Liver (tissue), 9 donors: Measurements from ENCODE around the gene NCAM2. TPM values are rescaled to one million over a fixed set of nuclear protein-coding genes. Genes with fewer than 3 reads are reported as not detected.

Source experiments
- DNase-seq: peaks from one replicate; pipeline ENCODE4 v3.0.0-alpha.2; 2017; ENCODE audit warnings: low spot score
- H3K27ac ChIP-seq, 2 donors: one replicate each; pipeline ENCODE4 v1.7.0; 2013; ENCODE audit warnings: inconsistent platforms in 2 of 2, low read length in 2 of 2, control low read depth in 1 of 2, low read depth in 1 of 2, mild to moderate bottlenecking in 1 of 2
- H3K27me3 ChIP-seq, 4 donors: one replicate each; pipeline versions ENCODE4 v1.6.1 to v1.7.0; 2013; ENCODE audit warnings: low read length in 3 of 4, inconsistent platforms in 1 of 4, mild to moderate bottlenecking in 1 of 4, moderate library complexity in 1 of 4; ENCODE audit not compliant: control insufficient read depth in 4 of 4, insufficient read depth in 4 of 4
- H3K36me3 ChIP-seq, 4 donors: one replicate each; pipeline versions ENCODE4 v1.6.1 to v1.7.0; 2013; ENCODE audit warnings: low read length in 3 of 4, mild to moderate bottlenecking in 3 of 4, low read depth in 1 of 4, moderate library complexity in 1 of 4; ENCODE audit not compliant: control insufficient read depth in 4 of 4, insufficient read depth in 3 of 4
- H3K4me1 ChIP-seq, 4 donors: one replicate each; pipeline versions ENCODE4 v1.6.1 to v1.7.0; 2013; ENCODE audit warnings: low read length in 3 of 4, mild to moderate bottlenecking in 3 of 4, moderate library complexity in 1 of 4; ENCODE audit not compliant: control insufficient read depth in 4 of 4, insufficient read depth in 4 of 4
- H3K4me3 ChIP-seq, 3 donors: one replicate each; pipeline versions ENCODE4 v1.6.1 to v1.7.0; 2013; ENCODE audit warnings: low read length in 3 of 3, control low read depth in 1 of 3, low read depth in 1 of 3, mild to moderate bottlenecking in 1 of 3
- H3K9ac ChIP-seq, 2 donors: one replicate each; pipeline ENCODE4 v1.7.0; 2013; ENCODE audit warnings: low read length in 2 of 2, mild to moderate bottlenecking in 2 of 2, moderate library complexity in 2 of 2, control low read depth in 1 of 2, low read depth in 1 of 2
- H3K9me3 ChIP-seq, 4 donors: one replicate each; pipeline versions ENCODE4 v1.6.1 to v1.7.0; 2013; ENCODE audit warnings: low read length in 3 of 4; ENCODE audit not compliant: control insufficient read depth in 4 of 4
- EGR1 ChIP-seq, 2 donors: IDR thresholded peaks; 2 replicates each; pipeline ENCODE4 v1.6.1; 2016 to 2018; ENCODE audit warnings: antibody characterized with exemption in 2 of 2, low read depth in 2 of 2
- FOXA1 ChIP-seq: IDR thresholded peaks from 2 replicates; pipeline ENCODE4 v1.6.1; 2016; ENCODE audit warnings: antibody characterized with exemption
- FOXA2 ChIP-seq: IDR thresholded peaks from 2 replicates; pipeline ENCODE4 v1.6.1; 2016; ENCODE audit warnings: antibody characterized with exemption
- GABPA ChIP-seq, 2 donors: IDR thresholded peaks in 1 of 2; conservative IDR thresholded peaks in 1 of 2; 2 replicates each; pipeline ENCODE4 v1.6.1; 2016; ENCODE audit warnings: antibody characterized with exemption in 2 of 2, mild to moderate bottlenecking in 1 of 2, moderate library complexity in 1 of 2
- HNF4A ChIP-seq, 2 donors: conservative IDR thresholded peaks; 2 replicates each; pipeline ENCODE4 v1.6.1; 2016; ENCODE audit warnings: antibody characterized with exemption in 2 of 2, mild to moderate bottlenecking in 2 of 2
- HNF4G ChIP-seq: IDR thresholded peaks from 2 replicates; pipeline ENCODE4 v1.6.1; 2016; ENCODE audit warnings: antibody characterized with exemption
- JUND ChIP-seq, 2 donors: IDR thresholded peaks; 2 replicates each; pipeline ENCODE4 v1.6.1; 2016; ENCODE audit warnings: antibody characterized with exemption in 2 of 2
- NR2F2 ChIP-seq: IDR thresholded peaks from 2 replicates; pipeline ENCODE4 v1.6.1; 2016; ENCODE audit warnings: antibody characterized with exemption
- RAD21 ChIP-seq, 2 donors: IDR thresholded peaks; 2 replicates each; pipeline ENCODE4 v1.6.1; 2016; ENCODE audit warnings: antibody characterized with exemption in 2 of 2, mild to moderate bottlenecking in 2 of 2
- RXRA ChIP-seq, 2 donors: IDR thresholded peaks; 2 replicates each; pipeline ENCODE4 v1.6.1; 2017 to 2018; ENCODE audit warnings: antibody characterized with exemption in 2 of 2, mild to moderate bottlenecking in 1 of 2
- SP1 ChIP-seq: IDR thresholded peaks from 2 replicates; pipeline ENCODE4 v1.6.1; 2018; ENCODE audit warnings: antibody characterized with exemption, mild to moderate bottlenecking
- TAF1 ChIP-seq: conservative IDR thresholded peaks from 2 replicates; pipeline ENCODE4 v1.6.1; 2016; ENCODE audit warnings: antibody characterized with exemption, mild to moderate bottlenecking
- YY1 ChIP-seq: IDR thresholded peaks from 2 replicates; pipeline ENCODE4 v1.6.1; 2016; ENCODE audit warnings: antibody characterized with exemption, mild to moderate bottlenecking
- WGBS: extraction: QIAGEN DNeasy Blood & Tissue Kit; methylation state at CpG from one replicate; pipeline ENCODE4 v1.1.7; 2013; 5-methylcytosine and 5-hydroxymethylcytosine counted together
- polyA plus RNA-seq, 2 donors: library from polyadenylated mRNA; stranded (reverse) in 1 of 2; unstranded in 1 of 2; fragments of 200-250 nt in 1 of 2; fragments of >200 nt in 1 of 2; fragmentation: Nextera tagmentation in 1 of 2; extraction: Ambion mirVana in 1 of 2; gene quantifications; one replicate each; pipeline versions ENCODE4 v1.2.1 to v1.2.3, GENCODE V29; 2013 to 2015
- total RNA-seq, 2 donors: library from RNA; depleted of rRNA; stranded (reverse); fragments of >200 nt; gene quantifications; one replicate each; pipeline ENCODE4 v1.2.3, GENCODE V29; 2014
- TF ChIP-seq, protein P1 (sequence below): IDR thresholded peaks from 2 replicates; pipeline ENCODE4 v1.6.1; 2016; ENCODE audit warnings: antibody characterized with exemption
- TF ChIP-seq, protein P2 (sequence below): IDR thresholded peaks from 2 replicates; pipeline ENCODE4 v1.6.1; 2016; ENCODE audit warnings: antibody characterized with exemption, mild to moderate bottlenecking
- TF ChIP-seq, protein P3 (sequence below): IDR thresholded peaks from 2 replicates; pipeline ENCODE4 v1.6.1; 2016; ENCODE audit warnings: antibody characterized with exemption
- TF ChIP-seq, protein P4 (sequence below): IDR thresholded peaks from 2 replicates; pipeline ENCODE4 v1.6.1; 2016; ENCODE audit warnings: antibody characterized with exemption
- TF ChIP-seq, protein P5 (sequence below): fragments of 150-350 bp; IDR thresholded peaks from 2 replicates; pipeline ENCODE4 v1.5.1; 2017; ENCODE audit warnings: improper control_type of control experiment, low read depth, low read length; ENCODE audit not compliant: missing input control
- donor health status: healthy.
- donor health status: healthy.
- donor health status: healthy.
- donor health status: healthy.
- donor health status: healthy.

The NCAM2 gene
- total and polyA plus RNA-seq, 4 donors = 0.06 to 0.51 (median 0.24) TPM

DNA sequence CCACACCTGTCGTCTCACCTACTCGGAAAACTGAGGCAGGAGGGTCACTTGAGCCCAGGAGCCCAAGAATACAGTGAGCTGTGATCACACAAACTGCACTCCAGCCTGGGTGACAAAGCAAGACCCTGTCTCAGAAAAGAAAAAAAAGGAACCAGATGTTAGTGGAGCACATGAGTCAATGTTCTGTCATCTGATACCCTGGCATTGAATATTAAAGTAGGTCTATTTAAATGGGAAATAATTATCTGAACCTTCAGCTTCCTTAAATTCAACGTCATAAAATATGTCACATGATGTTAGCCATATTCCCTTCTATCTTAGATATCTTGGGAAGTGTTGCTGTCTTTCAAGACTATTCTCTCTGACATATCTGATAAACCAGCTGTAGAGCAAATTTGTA lies 47.3 kb downstream of the NCAM2 start:
- TF ChIP-seq GABPA (IDR thresholded peaks at IDR 0.05 in 1 of 2, conservative IDR thresholded peaks at IDR 0.05 in 1 of 2) (no peak), EGR1 (IDR thresholded peaks at IDR 0.05; ENCODE audit: low read depth in 2 of 2) (no peak), HNF4A (conservative IDR thresholded peaks at IDR 0.05) (no peak), SP1 (no peak), NR2F2 (no peak), FOXA2 (no peak), TAF1 (no peak), RXRA (IDR thresholded peaks at IDR 0.05) (no peak), JUND (IDR thresholded peaks at IDR 0.05) (no peak), RAD21 (IDR thresholded peaks at IDR 0.05) (no peak)
- TF ChIP-seq, protein P1, sequence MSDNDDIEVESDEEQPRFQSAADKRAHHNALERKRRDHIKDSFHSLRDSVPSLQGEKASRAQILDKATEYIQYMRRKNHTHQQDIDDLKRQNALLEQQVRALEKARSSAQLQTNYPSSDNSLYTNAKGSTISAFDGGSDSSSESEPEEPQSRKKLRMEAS = no peak
- TF ChIP-seq, protein P2, sequence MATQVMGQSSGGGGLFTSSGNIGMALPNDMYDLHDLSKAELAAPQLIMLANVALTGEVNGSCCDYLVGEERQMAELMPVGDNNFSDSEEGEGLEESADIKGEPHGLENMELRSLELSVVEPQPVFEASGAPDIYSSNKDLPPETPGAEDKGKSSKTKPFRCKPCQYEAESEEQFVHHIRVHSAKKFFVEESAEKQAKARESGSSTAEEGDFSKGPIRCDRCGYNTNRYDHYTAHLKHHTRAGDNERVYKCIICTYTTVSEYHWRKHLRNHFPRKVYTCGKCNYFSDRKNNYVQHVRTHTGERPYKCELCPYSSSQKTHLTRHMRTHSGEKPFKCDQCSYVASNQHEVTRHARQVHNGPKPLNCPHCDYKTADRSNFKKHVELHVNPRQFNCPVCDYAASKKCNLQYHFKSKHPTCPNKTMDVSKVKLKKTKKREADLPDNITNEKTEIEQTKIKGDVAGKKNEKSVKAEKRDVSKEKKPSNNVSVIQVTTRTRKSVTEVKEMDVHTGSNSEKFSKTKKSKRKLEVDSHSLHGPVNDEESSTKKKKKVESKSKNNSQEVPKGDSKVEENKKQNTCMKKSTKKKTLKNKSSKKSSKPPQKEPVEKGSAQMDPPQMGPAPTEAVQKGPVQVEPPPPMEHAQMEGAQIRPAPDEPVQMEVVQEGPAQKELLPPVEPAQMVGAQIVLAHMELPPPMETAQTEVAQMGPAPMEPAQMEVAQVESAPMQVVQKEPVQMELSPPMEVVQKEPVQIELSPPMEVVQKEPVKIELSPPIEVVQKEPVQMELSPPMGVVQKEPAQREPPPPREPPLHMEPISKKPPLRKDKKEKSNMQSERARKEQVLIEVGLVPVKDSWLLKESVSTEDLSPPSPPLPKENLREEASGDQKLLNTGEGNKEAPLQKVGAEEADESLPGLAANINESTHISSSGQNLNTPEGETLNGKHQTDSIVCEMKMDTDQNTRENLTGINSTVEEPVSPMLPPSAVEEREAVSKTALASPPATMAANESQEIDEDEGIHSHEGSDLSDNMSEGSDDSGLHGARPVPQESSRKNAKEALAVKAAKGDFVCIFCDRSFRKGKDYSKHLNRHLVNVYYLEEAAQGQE = no peak
- TF ChIP-seq, protein P3, sequence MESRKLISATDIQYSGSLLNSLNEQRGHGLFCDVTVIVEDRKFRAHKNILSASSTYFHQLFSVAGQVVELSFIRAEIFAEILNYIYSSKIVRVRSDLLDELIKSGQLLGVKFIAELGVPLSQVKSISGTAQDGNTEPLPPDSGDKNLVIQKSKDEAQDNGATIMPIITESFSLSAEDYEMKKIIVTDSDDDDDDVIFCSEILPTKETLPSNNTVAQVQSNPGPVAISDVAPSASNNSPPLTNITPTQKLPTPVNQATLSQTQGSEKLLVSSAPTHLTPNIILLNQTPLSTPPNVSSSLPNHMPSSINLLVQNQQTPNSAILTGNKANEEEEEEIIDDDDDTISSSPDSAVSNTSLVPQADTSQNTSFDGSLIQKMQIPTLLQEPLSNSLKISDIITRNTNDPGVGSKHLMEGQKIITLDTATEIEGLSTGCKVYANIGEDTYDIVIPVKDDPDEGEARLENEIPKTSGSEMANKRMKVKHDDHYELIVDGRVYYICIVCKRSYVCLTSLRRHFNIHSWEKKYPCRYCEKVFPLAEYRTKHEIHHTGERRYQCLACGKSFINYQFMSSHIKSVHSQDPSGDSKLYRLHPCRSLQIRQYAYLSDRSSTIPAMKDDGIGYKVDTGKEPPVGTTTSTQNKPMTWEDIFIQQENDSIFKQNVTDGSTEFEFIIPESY = no peak
- TF ChIP-seq, protein P4, sequence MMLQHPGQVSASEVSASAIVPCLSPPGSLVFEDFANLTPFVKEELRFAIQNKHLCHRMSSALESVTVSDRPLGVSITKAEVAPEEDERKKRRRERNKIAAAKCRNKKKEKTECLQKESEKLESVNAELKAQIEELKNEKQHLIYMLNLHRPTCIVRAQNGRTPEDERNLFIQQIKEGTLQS = no peak

DNA sequence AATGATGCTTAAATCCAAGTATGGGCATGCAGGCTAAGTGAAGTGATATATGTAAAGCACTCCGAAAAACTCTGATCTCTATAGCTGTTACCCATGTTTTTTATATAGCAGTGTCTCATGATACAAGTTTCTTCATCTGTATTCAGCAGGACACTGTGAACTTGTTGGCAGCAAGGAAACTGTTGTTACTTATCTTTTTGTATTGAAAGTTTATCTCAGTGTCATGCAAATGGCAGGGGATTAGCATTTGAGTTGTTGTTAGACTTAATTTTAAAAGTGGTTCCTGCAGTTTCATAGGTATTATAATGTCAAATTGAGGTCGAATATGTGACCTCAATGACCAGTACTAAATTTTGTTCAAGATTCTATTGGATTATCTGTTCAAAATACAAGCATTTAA lies 47.9 kb downstream of the NCAM2 start:
- Histone ChIP-seq H3K4me1 (no peaks in the 10 kb centered on the region), H3K9ac (no peak overlapping the region), H3K4me3 (no peak overlapping the region), H3K36me3 (no peaks in the 10 kb centered on the region), H3K9me3 (no peaks in the 10 kb centered on the region), H3K27ac (no peak overlapping the region), H3K27me3 (no peaks in the 10 kb centered on the region)
- no peak for DNase-seq
- 30% methylated on average over 2 of the region's 2 CpGs for WGBS
- no peak for TF ChIP-seq NR2F2
- TF ChIP-seq, protein P3 = no peak
- TF ChIP-seq, protein P5, sequence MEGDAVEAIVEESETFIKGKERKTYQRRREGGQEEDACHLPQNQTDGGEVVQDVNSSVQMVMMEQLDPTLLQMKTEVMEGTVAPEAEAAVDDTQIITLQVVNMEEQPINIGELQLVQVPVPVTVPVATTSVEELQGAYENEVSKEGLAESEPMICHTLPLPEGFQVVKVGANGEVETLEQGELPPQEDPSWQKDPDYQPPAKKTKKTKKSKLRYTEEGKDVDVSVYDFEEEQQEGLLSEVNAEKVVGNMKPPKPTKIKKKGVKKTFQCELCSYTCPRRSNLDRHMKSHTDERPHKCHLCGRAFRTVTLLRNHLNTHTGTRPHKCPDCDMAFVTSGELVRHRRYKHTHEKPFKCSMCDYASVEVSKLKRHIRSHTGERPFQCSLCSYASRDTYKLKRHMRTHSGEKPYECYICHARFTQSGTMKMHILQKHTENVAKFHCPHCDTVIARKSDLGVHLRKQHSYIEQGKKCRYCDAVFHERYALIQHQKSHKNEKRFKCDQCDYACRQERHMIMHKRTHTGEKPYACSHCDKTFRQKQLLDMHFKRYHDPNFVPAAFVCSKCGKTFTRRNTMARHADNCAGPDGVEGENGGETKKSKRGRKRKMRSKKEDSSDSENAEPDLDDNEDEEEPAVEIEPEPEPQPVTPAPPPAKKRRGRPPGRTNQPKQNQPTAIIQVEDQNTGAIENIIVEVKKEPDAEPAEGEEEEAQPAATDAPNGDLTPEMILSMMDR = no peak
- TF ChIP-seq HNF4A (conservative IDR thresholded peaks at IDR 0.05) = no peak
- TF ChIP-seq RAD21 (IDR thresholded peaks at IDR 0.05) = no peak
- no peak for TF ChIP-seq YY1
- TF ChIP-seq, protein P2 = no peak
- no peak for TF ChIP-seq FOXA2
- TF ChIP-seq GABPA (IDR thresholded peaks at IDR 0.05 in 1 of 2, conservative IDR thresholded peaks at IDR 0.05 in 1 of 2) = no peak
- no peak for TF ChIP-seq JUND (IDR thresholded peaks at IDR 0.05)
- no peak for TF ChIP-seq RXRA (IDR thresholded peaks at IDR 0.05)
- TF ChIP-seq FOXA1 = no peak
- TF ChIP-seq, protein P4 = no peak
- no peak for TF ChIP-seq HNF4G

More for the DNA sequence above, 47.3 kb downstream of the NCAM2 start:
- H3K4me1 ChIP-seq = no peaks in the 10 kb centered on the region
- H3K36me3 ChIP-seq = no peaks in the 10 kb centered on the region
- H3K9me3 ChIP-seq = no peaks in the 10 kb centered on the region
- no peak for DNase-seq
- H3K9ac ChIP-seq = no peak overlapping the region
- no peak overlapping the region for H3K27ac ChIP-seq
- H3K4me3 ChIP-seq = no peak overlapping the region
- WGBS = 63% methylated on average over 3 of the region's 3 CpGs
- no peaks in the 10 kb centered on the region for H3K27me3 ChIP-seq
